GM19468 (cell line): Measurements from ENCODE around the gene LENEP.
A peak's percentile ranks its signal among the peaks of the same experiment; 100 is the strongest.

Source experiments
- ATAC-seq: cut with Tn5 transposase; IDR thresholded peaks from one replicate; pipeline ENCODE4 v1.9.1; 2021; ENCODE audit warnings: mild to moderate bottlenecking, moderate library complexity, moderate number of reproducible peaks; ENCODE audit not compliant: unreplicated experiment; ENCODE audit errors: extremely low read depth

LENEP gene

DNA sequence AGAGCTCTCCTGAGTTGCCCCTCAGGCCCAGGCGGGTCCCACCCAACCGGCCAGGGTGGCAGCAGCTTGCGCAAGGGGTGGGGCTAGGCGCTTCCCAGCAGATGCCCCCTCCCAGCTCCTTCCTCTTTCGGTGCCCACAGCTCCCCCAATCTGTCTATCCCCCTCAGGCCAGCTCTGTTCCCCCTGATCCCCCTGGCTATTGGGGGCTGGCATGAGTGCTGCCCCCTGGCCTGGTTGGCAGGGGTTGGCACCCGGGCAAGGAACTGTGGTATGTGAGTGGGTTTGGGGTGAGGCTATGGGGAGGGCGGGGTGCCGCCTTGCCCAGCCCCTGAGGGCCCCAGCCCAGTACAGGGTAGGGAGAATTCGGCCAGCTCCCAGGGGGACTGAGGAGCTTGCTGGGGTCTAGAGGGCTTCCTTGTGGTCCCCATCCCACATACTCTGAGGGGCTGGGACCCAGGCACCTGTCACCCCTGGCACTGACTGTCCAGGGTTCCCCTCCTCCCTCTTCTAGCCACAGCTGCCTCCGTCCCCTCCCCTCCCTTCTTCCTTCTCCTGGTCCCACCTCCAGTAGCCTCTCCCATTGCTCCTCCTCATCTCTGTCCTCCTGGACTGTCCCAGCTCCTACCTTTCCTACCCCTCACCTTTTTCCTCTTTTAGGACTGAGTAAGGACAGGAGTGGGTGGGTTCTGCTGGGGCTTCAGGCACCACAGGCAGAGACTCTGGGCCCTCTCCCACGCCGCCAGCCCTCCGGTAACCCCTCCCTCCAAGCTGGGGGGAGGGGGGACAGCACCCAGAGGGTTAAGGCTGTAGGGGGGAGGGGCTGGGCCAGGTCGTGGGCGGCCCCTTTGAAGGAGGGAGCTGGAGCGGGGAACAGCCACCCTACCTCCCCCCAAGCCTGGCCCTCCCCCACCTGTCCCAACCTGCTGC lies 14.9 kb downstream of the LENEP start:
- ATAC-seq = no peak

DNA sequence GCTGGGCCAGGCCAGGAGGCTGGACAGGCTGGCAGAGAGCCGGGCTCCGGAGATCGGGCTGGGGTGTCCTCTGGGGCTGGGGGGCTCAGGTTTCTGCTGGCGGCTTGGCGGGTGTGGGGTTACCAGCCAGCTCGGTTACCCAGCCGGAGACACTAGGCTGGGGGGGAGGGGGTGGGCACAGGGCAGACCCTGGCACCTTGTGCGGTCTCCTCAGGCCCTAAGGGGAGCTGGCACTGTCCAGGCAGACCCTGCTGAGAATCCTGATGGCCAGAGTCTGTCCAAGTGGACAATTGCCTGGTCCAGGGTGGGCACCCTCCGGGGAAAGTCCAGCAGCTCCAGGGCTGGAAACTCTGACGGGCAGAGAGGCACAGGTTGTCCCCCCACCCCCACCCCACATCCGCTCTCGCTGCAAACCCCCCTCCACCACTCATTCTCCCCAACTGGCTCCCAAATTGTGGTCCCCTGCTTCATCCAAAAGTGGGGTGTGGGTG lies 15.9 kb downstream of the LENEP start:
- ATAC-seq = no peak

DNA sequence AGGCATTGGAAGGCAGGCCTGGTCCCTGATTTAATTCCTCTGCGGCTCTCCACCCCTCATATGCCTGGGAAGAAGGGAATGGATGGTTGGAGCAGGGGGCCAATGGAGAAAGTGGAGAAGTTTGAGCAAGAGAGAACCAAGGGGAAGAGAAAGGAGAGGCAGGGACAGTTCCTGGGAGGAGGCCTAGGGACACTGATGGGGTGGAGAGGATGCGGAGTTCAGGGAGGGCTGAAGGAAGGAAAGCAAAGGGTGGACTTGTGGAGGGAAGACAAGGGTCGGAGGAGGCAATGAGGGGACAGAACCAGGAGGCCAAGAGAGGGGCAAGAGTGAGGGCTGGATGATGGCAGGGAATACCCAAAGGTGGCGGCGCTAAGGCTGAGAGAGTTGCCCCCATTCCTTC lies 16.4 kb downstream of the LENEP start:
- no peak for ATAC-seq

DNA sequence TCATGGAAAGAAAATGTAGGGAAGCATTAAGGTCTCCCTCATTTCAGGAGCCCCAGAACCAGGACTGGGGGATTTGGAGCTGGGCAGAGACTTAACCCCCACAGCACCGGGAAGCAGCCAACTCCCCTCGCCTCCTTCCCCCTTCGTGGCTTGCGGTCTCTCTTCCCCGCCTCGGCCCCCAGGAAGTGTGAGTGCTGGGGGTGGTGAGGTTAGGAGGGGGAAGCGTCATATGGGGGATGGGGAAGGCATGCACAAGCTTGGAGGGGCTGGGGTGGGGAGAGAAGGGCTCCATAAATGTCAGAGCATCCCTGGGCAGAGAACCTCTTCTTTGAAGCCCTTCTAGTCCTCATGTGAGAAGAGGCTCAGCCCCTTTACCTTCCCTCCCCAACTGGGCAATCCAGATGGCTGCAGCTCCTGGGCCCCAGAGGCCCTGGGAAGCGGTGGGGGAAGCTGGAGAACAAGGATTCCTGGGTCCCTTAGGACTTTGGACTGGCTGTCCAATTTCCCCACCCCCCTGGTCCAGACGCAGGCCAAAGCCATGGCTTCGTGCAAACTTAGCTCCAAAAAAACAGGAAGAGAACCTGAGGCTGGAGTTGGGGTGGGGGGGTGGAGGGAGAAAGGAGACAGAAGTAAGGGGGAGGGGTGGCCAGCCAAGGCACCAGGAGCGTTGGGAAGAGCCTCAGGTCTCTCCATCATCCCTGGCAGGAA lies 17.0 kb downstream of the LENEP start:
- ATAC-seq = no peak

DNA sequence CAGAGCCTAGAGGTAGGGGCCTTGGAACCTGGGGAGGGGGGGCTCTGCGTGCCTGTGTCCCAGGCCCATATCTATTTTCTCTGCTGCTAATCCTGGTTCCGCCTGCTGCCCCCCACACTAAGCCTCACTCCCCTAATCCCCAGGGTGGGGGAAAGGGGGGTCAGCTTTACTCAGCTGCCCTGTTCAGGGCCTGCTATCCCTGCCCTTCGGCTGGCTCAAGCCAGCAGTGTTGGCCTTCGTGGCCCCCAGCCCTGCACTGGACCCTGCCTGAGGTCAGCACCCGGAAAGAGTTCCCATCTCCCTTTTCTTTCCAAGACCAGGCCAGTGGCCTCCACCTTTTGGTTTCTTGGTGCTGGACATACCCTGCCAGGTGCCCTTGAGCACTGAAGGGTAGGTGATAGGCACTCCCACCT lies 17.6 kb downstream of the LENEP start:
- ATAC-seq = no peak

DNA sequence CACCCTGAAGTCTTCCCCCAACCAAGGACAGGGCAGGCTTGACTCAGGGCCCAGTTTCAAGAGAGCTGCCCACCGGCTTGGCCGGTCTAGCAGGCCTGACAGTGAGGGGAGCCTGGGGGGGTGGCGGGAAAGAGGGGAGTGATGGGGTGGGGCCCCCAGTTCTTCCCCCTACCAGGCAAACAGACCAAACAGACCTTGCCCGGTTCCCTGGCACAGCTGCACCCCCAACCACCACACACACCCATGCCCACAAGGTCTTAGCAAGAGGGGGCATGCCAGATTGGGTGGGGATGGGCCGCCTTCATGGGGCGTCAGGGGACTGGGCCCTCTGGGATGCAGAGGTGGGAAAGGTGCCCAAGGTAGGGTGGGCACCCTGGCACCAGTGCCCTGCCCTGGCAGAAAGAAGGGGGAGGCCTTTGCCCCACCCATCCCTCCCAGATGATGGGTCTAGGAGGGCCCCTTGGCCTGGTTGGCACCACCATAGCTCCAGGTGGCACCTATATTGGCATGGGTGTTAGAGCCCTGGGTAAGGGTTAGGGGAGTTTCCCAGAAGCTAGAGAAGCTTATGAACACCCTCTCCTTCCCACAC lies 18.1 kb downstream of the LENEP start:
- no peak for ATAC-seq

DNA sequence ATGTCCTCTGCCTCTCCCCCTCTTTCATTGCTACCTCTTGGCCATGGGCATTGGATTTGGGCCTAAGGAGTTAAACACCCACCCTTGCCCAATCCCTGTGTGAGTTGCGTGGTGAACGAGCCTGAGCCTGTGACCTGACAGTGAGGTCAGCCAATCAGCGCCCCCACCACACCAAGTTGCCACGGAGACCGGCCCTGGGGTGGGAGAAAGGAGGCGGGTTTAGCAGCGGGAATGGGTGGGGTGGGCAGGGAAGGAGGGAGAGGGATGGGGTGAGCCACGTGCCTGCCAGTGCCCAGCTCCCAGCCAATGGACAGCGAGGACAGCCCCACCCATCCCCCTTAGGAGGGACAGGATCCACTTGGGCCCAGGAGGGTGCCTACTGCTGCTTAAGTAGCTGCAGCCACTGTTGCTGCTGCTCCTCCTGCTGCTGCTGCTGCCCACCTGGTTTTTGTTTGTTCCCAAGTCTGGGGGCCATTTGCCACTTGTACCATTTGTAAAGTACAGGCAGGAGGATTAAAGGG lies 18.7 kb downstream of the LENEP start:
- ATAC-seq = no peak

DNA sequence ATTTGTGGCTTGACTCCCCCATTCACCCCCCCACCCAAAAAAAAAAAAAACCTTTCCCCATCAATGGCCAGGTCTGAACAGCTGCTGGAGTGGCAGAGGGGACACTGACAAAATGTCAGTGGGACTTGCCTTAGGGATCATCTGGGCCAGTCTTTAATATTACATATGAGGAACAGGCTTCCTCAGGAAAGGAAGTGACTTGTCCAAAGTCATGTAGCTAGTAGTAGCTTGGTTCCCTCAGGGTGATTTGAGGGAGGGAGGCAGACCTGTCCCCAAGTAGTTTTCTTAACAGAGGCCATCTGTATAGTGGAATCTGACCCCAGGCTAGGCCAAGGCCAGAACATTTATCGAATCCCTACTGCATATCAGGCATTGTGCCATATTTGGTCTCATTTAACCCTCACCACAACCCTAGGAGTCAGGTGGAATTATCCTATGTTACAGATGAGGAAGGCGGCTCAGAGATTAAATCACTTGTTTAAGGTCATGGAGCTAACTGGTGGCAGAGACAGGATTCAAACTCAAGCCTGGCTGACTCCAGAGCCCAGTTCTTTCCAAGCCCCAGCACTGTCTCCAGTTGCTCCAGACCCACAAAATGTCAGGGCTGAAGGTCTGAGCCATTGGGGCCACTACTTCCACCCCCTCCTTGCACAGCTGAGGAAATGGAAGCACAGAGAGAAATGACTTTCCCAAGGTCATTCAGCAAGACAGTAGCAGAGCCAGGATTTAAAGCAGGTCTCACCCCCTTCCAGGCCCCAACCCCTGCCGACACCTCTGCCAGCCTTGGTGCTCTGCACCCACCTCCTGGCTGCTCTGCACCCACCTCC lies 19.6 kb downstream of the LENEP start:
- no peak for ATAC-seq

DNA sequence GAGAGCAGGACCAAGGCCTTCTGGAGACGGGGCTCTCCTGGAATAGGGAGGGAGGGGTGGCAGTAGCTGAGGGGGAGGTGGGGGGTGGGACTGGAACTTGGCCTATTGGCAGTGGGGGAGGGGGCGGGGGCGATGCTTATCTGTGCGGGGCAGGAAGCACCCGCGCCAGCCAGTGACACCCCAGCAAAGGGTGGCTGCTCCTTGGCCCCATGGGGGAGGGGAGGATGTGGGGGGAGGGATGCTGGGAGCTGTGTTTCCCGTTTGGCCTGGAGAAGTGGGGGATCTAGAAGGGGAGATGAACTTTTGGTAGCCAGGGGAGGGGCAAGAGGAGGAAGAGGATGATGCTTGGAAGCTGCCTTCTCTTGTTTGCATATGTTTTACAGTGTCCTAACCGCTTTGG lies 20.2 kb downstream of the LENEP start:
- ATAC-seq = no peak

DNA sequence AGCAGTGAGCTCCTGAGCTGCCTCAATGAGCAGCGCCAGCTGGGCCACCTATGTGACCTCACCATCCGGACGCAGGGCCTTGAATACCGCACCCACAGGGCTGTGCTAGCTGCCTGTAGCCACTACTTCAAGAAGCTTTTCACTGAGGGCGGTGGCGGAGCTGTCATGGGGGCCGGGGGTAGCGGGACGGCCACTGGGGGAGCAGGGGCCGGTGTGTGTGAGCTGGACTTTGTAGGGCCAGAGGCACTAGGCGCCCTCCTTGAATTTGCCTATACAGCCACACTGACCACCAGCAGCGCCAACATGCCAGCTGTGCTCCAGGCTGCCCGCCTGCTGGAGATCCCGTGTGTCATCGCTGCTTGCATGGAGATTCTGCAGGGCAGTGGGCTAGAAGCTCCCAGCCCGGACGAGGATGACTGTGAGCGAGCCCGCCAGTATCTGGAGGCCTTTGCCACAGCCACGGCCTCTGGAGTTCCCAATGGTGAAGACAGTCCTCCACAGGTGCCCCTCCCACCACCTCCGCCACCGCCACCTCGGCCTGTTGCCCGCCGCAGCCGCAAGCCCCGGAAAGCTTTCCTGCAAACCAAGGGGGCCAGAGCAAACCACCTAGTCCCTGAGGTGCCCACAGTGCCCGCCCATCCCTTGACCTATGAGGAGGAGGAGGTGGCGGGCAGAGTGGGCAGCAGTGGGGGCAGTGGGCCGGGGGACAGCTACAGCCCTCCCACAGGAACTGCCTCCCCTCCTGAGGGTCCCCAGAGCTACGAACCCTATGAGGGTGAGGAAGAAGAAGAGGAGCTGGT lies 21.5 kb downstream of the LENEP start:
- no peak for ATAC-seq

DNA sequence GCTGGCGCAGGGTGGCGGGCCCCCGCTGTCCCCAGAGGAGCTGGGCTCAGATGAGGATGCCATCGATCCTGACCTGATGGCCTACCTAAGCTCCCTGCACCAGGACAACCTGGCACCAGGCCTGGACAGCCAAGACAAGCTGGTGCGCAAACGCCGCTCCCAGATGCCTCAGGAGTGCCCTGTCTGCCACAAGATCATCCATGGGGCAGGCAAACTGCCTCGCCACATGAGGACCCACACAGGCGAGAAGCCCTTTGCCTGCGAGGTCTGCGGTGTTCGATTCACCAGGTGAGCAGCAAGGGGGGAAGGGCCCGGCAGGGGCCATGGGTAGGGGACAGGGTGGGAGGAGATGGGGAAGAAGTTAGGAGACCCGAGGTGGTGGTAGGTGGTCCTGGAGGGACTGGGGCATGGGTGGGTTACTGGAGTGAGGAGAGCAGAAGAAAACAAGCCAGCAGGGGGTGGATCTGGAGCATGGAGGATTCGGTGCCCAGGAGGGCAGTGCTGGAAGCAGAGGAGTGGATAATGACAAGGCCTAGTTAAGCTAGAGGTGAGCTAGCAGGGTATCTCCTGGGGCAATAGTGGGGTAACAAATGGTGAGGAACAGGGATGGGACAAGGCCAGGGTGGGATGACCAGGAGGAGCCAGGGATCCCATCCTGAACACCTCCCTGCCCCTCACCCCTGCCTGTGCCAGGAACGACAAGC lies 22.3 kb downstream of the LENEP start:
- ATAC-seq = no peak

DNA sequence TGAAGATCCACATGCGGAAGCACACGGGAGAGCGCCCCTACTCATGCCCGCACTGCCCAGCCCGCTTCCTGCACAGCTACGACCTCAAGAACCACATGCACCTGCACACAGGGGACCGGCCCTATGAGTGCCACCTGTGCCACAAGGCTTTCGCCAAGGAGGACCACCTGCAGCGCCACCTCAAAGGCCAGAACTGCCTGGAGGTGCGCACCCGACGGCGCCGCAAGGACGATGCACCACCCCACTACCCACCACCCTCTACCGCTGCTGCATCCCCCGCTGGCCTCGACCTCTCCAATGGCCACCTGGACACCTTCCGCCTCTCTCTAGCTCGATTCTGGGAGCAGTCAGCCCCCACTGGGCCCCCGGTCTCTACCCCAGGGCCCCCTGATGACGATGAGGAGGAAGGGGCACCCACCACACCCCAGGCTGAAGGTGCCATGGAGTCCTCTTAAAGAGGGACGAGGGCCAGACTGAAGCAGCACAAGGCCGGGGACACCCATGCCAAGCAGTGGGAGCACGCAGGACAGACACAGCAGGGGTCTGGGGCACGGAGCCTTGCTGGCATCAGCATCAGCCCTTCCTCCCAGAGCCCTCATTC lies 22.9 kb downstream of the LENEP start:
- ATAC-seq = no peak

DNA sequence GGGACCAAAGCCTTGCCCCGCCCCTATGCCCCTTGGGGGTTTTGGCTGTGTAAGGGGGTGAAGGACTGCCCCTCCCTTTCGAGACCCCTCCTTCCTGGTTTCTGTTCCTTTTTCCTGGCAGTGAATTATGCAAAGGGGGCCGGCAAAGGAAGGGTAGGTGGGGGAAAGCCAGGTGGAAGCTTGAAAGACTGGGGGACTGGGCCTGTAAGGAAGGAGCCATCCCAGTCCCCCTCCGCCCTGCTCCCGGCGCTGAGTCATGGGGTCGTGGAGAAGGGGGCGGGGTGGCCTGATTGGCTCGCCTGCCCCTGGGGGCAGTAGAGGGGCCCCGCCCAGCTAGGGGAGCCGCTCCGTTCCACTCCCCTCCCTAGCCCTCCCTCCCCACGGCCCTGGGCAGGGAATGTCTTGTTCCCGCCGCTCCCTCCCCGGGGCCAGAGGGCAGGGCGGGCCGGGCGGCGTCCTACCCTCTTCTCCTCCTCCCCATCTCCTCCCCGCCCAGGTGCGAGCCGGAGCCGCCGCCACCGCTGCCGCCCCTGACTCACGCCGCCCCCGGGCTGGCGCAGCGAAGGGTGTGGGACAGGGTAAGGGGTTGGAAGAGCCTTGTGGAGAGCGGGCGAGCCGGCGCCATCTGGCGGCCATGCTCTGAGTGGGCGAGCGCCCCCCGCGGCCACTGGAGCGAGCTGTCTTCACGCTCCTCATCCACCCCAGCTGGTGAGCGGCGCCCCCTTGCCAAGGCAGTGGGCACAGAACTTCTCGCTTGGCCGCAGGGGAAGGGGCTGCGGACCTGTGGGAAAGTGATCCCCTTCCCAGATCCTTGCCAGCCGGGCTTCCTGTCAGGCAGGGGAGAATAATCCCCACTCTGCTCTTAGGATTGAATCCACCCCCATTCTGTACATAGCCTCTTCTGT lies 23.9 kb downstream of the LENEP start:
- ATAC-seq = peak; percentile 56

DNA sequence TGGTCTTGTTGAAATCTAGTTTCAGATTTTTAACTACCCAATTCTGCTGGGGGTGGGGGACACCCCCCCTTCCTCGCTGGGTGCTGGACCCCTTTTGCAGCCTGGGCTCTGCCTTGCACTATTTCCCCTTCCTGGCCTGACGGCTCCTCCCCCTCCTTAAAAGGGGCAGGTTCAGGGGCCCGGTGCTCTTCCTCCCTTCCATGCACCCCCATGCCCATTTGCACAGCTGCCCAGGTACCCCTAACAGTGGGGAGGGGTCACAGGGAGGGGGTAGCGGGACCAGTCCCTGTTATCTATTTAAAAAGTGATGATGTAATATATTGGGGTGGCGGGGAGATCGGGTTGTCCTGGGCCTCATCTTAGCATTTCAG lies 24.5 kb downstream of the LENEP start:
- no peak for ATAC-seq

DNA sequence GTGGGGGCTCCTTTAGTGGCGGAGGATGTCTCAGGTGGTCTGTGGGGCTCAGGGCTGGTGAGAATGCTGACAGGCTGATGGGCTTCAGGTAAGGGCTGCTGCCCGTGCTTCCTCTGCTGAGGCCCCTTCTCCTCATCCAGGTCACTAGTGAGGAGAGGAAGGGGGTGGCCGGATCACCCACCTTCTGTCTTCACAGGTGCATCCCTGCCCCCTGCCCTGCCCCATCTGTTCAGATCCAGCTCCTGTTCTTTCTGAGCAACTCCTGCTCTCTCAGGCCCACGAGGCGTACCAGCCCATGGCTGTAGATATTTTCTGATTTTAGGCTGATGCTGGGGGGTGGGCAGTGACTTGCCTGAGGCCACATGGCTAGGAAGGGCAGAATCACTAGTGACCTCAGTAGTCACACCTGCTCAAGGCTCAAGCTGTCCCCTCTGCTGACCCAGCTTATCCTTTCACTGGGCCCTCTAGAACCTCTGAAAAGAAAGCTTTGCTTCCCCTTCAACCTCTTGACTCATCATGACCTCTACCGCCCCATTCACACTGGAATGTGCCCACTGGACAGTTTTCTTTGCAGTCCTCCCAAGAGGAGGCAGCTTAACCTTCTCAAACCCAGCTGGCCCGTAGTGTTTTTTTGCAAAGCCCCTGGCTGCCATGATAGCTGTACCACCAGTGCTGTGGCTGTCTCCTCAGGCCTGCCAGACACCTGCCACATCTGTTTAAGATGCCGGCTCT lies 25.4 kb downstream of the LENEP start:
- ATAC-seq = no peak

DNA sequence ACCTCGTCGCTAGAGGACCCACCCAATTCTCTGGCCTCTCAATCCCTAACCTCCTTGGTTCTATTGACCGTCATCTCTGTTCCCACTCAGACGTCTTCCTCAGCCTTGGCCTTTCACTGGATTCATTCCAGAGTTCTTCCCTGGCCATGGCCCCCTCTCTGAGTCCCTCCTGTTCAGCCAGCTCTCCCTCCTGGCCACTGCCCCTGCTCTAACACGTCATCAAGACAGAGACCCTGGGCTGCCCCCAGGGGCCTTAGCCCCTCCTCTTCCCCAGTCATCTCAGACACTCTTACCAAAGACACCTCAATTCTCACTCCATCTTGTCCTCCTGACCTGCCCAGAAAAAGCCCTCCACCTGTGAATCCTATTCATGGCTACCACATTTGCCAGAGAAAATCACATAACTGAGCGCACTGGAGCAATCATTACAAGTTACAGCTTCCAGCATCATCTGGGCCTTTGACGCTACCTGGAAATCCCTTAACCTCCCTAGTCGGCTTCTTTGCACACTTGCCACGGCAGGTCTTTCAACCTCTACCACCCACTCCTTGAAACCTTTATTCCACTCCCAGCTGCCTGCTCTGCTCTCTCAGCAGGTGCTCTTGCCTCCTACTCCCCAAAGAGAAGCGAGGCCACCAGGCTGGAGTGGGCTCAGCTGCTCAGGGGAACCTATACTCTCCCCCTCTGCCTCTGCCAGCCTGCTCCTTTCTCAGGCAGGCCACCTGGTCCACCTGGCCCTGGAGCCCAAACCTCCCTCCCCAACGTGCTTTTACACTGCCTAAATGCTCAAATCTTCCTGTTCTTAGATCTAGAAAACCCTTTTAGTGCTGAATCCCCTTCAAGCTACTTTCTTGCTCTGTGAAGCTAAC lies 26.2 kb downstream of the LENEP start:
- ATAC-seq = no peak
